KOPT-K1 (cell line): ENCODE results near the gene MRPL2.

ENCODE experiments used
- H3K27ac ChIP-seq: fragments of 200-600 bp; sonication (generic); 2 replicates; pipeline ENCODE4 v1.5.1; 2016; ENCODE audit warnings: antibody characterized with exemption, mild to moderate bottlenecking, low read depth, low read length; ENCODE audit not compliant: poor library complexity, severe bottlenecking
- H3K36me3 ChIP-seq: fragments of 200-600 bp; sonication (generic); 2 replicates; pipeline ENCODE4 v1.5.1; 2017; ENCODE audit warnings: antibody characterized with exemption, mild to moderate bottlenecking, low read length, moderate library complexity; ENCODE audit not compliant: insufficient read depth
- H3K9me3 ChIP-seq: fragments of 200-600 bp; sonication (generic); 2 replicates; pipeline ENCODE4 v1.5.1; 2017; ENCODE audit warnings: antibody characterized with exemption, low read length, mild to moderate bottlenecking; ENCODE audit not compliant: insufficient read depth, poor library complexity, severe bottlenecking

The MRPL2 gene

GRCh38 chr6:43074847-43075669, 15.8 kb upstream of the MRPL2 start:
- H3K27ac ChIP-seq, result peak overlapping the region; percentile 41
- H3K36me3 ChIP-seq, result no peaks in the 10 kb centered on the region
- no peaks in the 10 kb centered on the region for H3K9me3 ChIP-seq

- H3K9me3 ChIP-seq, result no peaks in the 10 kb centered on the region
- peak overlapping the region; percentile 21 for H3K27ac ChIP-seq
- H3K36me3 ChIP-seq, result peaks cover 6% of the 10 kb centered on the region; the same call in 1 of the 2 replicates
Observed at GRCh38 chr6:43070028-43070632, 10.9 kb upstream of the MRPL2 start.

- no peaks in the 10 kb centered on the region for H3K9me3 ChIP-seq
- H3K27ac ChIP-seq, result no peak overlapping the region
- H3K36me3 ChIP-seq, result peaks cover 9% of the 10 kb centered on the region; the same call in 1 of the 2 replicates
Observed at GRCh38 chr6:43062818-43063217, 3.6 kb upstream of the MRPL2 start.

- H3K27ac ChIP-seq, result no peak overlapping the region
- peaks cover 13% of the 10 kb centered on the region; the same call in 1 of the 2 replicates for H3K36me3 ChIP-seq
- no peaks in the 10 kb centered on the region for H3K9me3 ChIP-seq
Observed at GRCh38 chr6:43061861-43062260, 2.6 kb upstream of the MRPL2 start.

GRCh38 chr6:43060755-43061633, 1.8 kb upstream of the MRPL2 start:
- H3K27ac ChIP-seq, result no peak overlapping the region

GRCh38 chr6:43060034-43060754, 960 bp upstream of the MRPL2 start:
- Histone ChIP-seq H3K9me3 (no peaks in the 10 kb centered on the region), H3K27ac (peak overlapping the region; percentile 61), H3K36me3 (peaks cover 19% of the 10 kb centered on the region; the same call in 1 of the 2 replicates)

More at GRCh38 chr6:43060755-43061633, 1.8 kb upstream of the MRPL2 start:
- H3K36me3 ChIP-seq, result peaks cover 17% of the 10 kb centered on the region; the same call in 1 of the 2 replicates
- no peaks in the 10 kb centered on the region for H3K9me3 ChIP-seq

GRCh38 chr6:43058531-43058930, 703 bp downstream of the MRPL2 start:
- peak overlapping the region; percentile 61 for H3K27ac ChIP-seq
- peaks cover 22% of the 10 kb centered on the region; the same call in 1 of the 2 replicates for H3K36me3 ChIP-seq
- H3K9me3 ChIP-seq, result no peaks in the 10 kb centered on the region

GRCh38 chr6:43055966-43056365, 3.3 kb downstream of the MRPL2 start:
- peaks cover 24% of the 10 kb centered on the region; the same call in 1 of the 2 replicates for H3K36me3 ChIP-seq
- H3K27ac ChIP-seq, result no peak overlapping the region
- no peaks in the 10 kb centered on the region for H3K9me3 ChIP-seq

GRCh38 chr6:43054206-43054943, 4.9 kb downstream of the MRPL2 start:
- no peaks in the 10 kb centered on the region for H3K9me3 ChIP-seq
- H3K27ac ChIP-seq, result peak overlapping the region; percentile 85
- peaks cover 38% of the 10 kb centered on the region for H3K36me3 ChIP-seq

GRCh38 chr6:43053545-43054205, 5.6 kb downstream of the MRPL2 start, which contains the start of gene CUL7:
Gene CUL7 (minus strand): TSS chr6:43053851. CDS start chr6:43052788, 1,063 bp downstream.
- Histone ChIP-seq H3K27ac (peak within 1 kb of the TSS; percentile 85), H3K36me3 (peaks cover 43% of the 10 kb centered on the region), H3K9me3 (no peaks in the 10 kb centered on the region)

- Histone ChIP-seq H3K27ac (peak overlapping the region; percentile 85), H3K36me3 (peaks cover 46% of the 10 kb centered on the region), H3K9me3 (no peaks in the 10 kb centered on the region)
Observed at GRCh38 chr6:43052842-43053544, 6.2 kb downstream of the MRPL2 start.

GRCh38 chr6:43052225-43052841, 6.9 kb downstream of the MRPL2 start:
- Histone ChIP-seq H3K36me3 (peaks cover 47% of the 10 kb centered on the region), H3K9me3 (no peaks in the 10 kb centered on the region), H3K27ac (peak overlapping the region; percentile 85)
